Measurements from ENCODE around the gene ARID3C. TPM values are rescaled to one million over a fixed set of nuclear protein-coding genes. Genes with fewer than 3 reads are reported as not detected.
"Not testable (repeated sequence)": the region's sequence is repeated elsewhere in the genome, so short reads cannot be mapped to it uniquely, and the experiment has no call there.

Gene ARID3C
- polyA plus RNA-seq, 1 donor: 0.20 TPM

DNA sequence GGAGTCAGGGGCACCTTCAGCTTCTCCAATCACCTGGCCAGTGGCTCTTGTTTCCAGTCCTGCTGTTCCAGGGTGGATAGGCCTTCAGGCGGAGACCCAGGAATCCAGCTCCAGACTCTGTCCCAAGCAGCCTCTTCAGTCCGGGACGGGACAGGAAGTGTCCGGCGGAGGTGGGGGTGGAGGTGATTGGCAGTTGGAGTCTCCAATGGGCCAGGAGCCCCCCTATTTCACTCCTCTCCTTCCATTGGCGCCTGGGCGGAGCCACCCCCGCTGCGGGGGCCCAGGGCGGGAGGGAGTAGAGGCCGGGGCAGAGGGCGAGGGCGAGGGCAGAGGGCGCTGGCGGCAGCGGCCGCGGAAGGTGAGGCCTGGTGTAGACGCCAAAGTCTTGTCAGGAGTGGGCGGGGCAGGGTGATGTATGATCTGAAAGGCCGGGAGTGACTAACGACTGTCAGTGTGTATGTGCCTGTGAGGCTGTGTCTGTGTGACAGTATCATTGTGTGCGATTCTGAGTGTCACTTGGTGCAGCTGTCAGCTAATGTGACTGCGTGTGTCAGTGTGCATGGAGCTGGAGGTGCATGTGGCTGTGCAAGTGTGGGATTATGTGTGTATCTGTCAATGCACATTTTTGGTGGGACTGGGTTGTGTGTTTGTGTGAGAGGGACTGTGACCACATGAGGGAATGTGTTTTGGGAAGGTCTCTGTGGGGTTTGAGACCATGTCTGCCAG is 23.2 kb upstream of the ARID3C start, which contains the start of gene IL11RA:
Gene IL11RA (plus strand): TSS at position 310 of the 726 bp plus-strand sequence. CDS start 3,033 bp downstream, outside the sequence.
- DNase-seq: peak; percentile 81

DNA sequence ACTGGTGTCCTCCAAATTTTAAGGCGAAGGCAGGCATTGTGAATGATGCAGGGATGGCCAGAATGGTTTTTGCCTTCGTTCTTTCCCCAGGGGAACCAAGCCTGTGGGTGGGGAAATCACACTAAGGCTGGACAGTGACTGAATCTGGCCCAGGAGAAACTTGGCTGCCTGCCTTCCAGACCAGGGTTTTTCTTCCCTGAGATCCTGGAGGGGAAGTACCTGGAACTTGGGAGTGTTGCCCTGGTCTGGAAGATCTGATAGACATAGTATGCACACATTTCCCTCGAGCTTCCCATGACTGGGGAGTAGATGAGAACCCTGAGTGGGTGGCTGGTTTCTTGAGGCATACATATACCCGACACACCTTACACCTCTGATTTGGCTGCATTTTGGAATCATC is 22.5 kb upstream of the ARID3C start:
- no peak for DNase-seq

- no peak for DNase-seq
Observed at GRCh38 chr9:34650816-34651215, 21.9 kb upstream of the ARID3C start.

DNA sequence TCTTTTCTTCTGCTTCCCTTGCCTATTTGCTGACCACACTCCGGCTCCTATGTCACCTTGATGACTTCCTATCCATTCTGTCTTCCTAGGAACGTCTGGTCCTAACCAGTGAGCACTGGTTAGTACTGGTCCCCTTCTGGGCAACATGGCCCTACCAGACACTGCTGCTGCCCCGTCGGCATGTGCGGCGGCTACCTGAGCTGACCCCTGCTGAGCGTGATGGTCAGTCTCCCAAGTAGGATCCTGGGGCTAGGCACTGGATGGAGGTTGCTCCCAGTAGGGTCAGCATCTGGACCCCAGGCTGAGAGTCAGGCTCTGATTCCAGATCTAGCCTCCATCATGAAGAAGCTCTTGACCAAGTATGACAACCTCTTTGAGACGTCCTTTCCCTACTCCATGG is 19.8 kb upstream of the ARID3C start:
- DNase-seq: no peak

- no peak for DNase-seq
Observed at GRCh38 chr9:34647651-34648050, 18.8 kb upstream of the ARID3C start.

DNA sequence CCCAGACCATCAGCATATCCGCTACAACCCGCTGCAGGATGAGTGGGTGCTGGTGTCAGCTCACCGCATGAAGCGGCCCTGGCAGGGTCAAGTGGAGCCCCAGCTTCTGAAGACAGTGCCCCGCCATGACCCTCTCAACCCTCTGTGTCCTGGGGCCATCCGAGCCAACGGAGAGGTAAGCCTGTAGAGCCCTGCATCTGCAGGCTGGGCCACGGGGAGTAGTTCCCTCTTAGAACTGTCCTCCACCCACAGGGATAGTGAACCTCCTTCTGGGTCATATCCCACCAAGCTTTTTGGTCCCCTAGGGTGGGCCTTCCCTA is 18.2 kb upstream of the ARID3C start:
- no peak for DNase-seq

GRCh38 chr9:34646211-34647083 is 17.6 kb upstream of the ARID3C start, which contains the start of gene GALT:
TSS of gene GALT (plus strand) at chr9:34646675. CDS start at chr9:34646705, 30 bp downstream.
- DNase-seq: peak; percentile 93

- DNase-seq: no peak
Observed at GRCh38 chr9:34644766-34645314, 16.0 kb upstream of the ARID3C start.

DNA sequence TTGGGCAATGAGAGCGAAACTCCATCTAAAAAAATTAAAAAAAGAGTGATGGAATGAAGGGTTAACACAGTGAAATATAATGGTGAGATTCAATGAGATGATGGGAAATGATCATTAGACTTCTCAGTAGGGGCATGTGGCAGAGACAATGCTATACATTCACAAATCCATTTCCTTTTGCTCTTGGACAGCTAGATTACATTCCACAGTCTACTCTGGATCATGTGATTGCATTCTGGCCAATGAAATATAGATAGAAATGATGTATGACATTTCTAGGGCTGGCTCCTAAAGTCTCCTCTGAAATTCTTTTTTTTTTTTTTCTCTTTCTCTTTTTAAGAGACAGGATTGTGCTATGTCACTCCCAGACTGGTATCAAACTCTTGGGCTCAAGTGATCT is 13.8 kb upstream of the ARID3C start:
- DNase-seq: no peak

DNA sequence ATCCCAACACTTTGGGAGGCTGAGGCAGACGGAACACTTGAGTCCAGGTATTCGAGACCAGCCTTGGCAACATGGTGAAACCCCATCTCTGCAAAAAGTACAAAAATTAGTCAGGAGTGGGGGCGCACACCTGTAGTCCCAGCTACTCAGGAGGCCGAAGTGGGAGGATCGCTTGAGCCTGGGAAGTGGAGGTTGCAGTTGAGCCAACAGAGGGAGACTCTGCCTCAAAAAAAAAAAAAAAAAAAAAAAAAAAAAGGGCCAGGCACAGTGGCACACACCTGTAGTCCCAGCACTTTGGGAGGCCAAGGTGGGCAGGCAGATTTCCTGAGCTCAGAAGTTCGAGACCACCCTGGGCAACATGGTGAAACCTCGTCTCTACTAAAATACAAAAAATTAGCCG is 10.5 kb upstream of the ARID3C start:
- not testable (repeated sequence) for DNase-seq

DNA sequence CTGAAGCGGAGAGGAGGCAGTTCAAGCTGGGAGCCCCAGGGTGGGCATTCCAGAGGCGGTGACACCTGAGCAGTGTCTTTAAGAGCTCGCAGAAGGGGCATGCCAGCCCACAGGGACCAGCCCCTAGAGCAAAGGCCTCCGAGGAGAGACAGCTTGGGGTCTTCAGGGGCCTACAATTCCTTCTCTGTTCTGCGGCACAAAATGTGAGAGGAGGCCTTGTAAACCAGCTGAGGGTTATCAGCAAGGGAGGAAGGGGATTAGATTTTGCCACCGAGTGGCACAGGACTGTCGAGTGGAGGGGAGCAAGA is 9.2 kb upstream of the ARID3C start:
- DNase-seq: no peak

GRCh38 chr9:34637356-34638137 is 8.7 kb upstream of the ARID3C start, which contains the start of gene SIGMAR1:
TSS of gene SIGMAR1 (minus strand) at chr9:34637787. CDS start at chr9:34637697, 90 bp downstream.
- peak; percentile 92 for DNase-seq

DNA sequence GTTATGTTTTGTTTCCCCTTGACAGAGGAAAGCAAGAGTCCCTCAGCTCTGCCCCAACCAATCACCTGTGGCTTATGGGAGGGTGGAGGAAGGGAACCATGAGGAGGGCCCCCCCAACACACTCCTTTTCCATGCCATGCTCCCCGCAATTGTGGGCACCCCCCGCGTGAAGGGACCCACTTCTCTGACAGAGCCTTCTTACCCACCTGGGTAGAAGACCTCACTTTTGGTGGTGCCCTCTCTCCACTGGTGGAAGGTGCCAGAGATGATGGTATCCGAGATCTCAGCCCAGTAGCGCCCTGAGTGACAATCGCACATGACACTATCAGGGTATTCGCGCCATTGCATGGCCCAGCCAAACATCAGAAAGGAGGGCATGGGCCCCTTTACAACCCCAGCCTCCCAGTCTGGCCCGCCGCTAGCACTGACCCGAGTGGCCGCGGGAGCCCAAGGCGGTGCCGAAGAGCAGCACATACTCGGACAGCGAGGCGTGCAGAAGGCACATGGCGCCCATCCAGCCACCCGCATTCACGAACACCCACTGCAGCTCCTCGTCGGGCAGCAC is 8.0 kb upstream of the ARID3C start:
- no peak for DNase-seq

DNA sequence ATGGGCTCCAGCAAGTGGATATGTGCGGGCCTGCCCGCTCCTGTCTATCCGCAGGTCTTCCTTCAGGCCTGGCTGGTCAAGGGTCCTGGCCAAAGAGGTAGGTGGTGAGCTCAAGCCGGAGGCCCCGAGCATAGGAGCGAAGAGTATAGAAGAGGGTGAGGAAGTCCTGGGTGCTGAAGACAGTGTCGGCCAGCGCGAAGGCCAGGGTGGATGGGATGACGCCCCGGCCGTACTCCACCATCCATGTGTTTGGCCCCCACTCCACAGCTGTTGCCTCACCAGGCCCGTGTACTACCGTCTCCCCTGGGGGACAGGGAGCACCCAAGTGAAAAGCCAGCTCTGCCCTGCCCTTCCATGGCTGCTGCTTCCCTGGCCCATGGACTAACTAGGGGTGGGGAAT is 6.7 kb upstream of the ARID3C start:
- DNase-seq: no peak

- DNase-seq: no peak
Observed at GRCh38 chr9:34634551-34635248, 5.8 kb upstream of the ARID3C start.

DNA sequence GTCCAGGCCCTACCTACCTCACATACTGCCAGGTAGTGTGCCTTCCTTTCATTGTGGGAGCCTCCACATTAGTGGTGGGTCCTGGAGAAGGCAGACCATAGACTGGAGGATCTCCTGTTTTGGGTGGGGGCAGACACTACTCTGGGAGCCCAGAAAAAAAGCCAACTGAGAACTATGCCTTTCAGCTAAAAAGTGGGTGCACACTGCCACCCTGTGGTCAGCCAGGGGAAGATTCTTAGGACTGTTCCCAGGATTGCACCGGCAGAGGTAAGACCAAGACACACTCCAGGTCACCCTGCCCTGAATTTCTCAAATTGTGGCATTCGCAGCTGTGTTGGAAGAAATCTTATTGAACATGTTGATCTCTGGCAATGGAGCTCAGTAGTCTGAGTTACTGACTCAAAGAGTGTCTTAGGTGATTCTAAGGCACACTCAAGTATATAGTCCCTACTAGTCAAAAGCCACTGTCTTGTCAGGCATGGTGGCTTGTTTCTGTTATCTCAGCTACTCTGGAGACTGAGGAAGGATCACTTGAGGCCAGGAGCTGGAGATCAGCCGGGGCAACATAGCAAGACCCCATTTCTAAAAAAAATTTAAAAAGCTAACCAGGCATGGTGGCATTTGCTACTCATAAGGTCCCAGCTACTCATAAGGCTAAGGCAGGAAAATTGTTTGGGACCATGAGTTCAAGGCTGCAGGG is 5.1 kb upstream of the ARID3C start:
- DNase-seq: no peak

DNA sequence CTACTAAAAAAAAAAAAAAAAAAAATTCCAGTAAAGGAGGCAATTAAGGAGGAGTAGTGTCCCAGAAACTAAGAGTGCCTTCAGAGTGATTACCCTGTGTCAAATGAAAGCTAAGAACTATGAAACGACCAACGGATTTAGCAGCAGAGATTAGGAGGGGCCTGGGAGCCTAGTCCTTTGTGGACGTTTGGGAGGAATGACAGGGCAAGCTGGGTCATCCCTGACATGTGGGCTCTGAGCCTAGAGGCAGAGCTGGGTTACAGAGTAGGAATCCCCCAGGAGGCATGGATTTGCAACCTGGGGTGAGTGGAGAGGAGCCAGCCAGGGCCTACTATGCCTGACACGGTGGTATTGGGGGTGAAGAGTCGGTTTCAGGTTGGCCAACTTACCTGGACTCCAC is 4.3 kb upstream of the ARID3C start:
- DNase-seq: no peak

GRCh38 chr9:34630402-34631154 is 1.7 kb upstream of the ARID3C start:
- no peak for DNase-seq

- DNase-seq: no peak
Observed at GRCh38 chr9:34629491-34629808, 584 bp upstream of the ARID3C start.

Measured in left kidney (tissue), 2 donors.